Measurements from ENCODE around the gene TRIO.

Gene TRIO

DNA sequence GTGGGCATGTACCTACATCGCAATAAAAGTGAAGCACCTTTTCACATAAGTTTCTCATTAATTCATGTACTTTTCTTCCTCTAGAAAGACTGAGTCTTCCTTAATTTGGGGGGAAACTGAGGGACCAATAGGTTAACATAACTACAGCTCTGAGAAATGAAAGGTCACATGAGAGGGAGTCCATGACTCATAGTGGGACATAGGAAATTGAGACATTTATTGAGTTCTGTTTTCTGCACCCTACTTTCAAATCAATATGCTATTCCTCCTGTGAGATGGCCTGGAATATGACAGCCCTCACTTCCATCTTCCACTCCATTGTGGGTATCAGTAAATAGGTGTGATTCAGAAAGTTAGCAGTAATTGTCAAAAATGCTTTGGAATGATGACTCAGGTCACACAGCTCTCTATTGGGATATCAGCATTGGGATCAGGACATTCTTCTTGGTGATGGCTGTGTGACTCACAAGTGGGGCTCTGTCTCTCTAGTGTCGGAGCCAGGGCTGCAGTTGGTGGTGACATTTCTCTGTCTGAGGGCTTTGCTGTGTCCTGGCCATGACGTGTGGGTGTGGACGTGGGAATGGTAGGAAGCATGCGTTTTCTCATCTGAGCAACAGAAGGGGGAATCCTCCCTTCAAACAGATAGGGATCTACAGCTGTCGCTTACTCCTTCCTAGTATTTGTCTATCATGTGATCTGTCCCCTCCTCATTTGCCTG is 125.0 kb downstream of the TRIO start:
- ChIA-PET POLR2A (ENCODE audit: low non-redundant PET) (no interaction called here), CTCF (no interaction called here)
- TF ChIP-seq, protein P1, sequence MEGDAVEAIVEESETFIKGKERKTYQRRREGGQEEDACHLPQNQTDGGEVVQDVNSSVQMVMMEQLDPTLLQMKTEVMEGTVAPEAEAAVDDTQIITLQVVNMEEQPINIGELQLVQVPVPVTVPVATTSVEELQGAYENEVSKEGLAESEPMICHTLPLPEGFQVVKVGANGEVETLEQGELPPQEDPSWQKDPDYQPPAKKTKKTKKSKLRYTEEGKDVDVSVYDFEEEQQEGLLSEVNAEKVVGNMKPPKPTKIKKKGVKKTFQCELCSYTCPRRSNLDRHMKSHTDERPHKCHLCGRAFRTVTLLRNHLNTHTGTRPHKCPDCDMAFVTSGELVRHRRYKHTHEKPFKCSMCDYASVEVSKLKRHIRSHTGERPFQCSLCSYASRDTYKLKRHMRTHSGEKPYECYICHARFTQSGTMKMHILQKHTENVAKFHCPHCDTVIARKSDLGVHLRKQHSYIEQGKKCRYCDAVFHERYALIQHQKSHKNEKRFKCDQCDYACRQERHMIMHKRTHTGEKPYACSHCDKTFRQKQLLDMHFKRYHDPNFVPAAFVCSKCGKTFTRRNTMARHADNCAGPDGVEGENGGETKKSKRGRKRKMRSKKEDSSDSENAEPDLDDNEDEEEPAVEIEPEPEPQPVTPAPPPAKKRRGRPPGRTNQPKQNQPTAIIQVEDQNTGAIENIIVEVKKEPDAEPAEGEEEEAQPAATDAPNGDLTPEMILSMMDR (conservative IDR thresholded peaks at IDR 0.05; ENCODE audit: low read depth) = no peak
- peak; percentile 76 for DNase-seq (ENCODE audit: low spot score)
- H3K27ac ChIP-seq = peak overlapping the region; percentile 70

DNA sequence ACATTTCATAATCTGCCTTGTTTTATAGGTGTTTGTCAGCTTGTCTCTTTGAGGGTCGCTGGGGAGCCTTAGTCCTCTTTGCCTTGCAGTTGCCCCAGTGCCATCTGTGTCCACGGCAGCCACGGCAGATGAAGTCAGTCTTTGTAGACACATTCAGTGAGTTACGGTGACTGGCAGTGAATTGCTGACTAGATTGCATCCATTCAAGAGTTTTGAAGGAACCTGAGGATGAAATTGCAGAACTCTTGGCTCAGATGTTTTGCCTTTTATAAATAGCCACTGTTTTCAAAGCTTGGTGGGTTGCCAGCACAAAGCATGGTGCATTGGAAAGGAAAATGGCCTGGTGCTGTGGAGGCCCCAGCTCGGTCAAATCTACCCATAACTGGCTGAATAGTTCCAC is 125.6 kb downstream of the TRIO start:
- H3K27ac ChIP-seq = peak overlapping the region; percentile 70
- DNase-seq (ENCODE audit: low spot score) = no peak
- ChIA-PET POLR2A (ENCODE audit: low non-redundant PET) (interaction anchor here (0.6 kb wide), 1 partner anchor 88 kb away, joined by 5 read pairs; no protein-coding TSS in a partner anchor), CTCF (no interaction called here)
- TF ChIP-seq, protein P1 (conservative IDR thresholded peaks at IDR 0.05; ENCODE audit: low read depth) = no peak

DNA sequence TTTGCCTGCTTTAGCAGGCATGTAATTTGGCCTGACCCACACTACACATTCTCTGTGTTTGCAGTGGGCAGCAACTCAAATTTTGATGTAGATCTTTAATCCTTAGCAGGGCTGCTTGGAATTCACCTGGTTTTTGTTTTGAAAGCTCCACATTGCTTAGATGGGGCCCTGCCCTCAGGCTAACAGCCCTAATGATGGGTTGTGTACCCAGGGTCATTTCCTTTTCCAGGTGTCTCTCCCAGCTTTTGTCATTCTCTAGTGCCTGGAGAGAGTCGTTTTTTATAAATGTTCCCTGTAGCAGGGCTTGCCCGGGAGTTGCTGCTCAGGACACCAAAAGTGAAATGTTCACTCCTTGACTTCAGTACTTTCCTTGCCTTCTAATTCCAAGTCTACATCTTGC is 126.3 kb downstream of the TRIO start:
- no peak for DNase-seq (ENCODE audit: low spot score)
- POLR2A ChIA-PET (ENCODE audit: low non-redundant PET) = interaction anchor here (0.6 kb wide), 1 partner anchor 89 kb away, joined by 5 read pairs; no protein-coding TSS in a partner anchor
- CTCF ChIA-PET = interaction anchor here (0.6 to 1.2 kb wide), 3 partner anchors 73 to 294 kb away, joined by 3 to 4 read pairs (median 3); no protein-coding TSS in a partner anchor
- TF ChIP-seq, protein P1 (conservative IDR thresholded peaks at IDR 0.05; ENCODE audit: low read depth) = no peak
- no peak overlapping the region; the same call in 1 of the 2 replicates for H3K27ac ChIP-seq

DNA sequence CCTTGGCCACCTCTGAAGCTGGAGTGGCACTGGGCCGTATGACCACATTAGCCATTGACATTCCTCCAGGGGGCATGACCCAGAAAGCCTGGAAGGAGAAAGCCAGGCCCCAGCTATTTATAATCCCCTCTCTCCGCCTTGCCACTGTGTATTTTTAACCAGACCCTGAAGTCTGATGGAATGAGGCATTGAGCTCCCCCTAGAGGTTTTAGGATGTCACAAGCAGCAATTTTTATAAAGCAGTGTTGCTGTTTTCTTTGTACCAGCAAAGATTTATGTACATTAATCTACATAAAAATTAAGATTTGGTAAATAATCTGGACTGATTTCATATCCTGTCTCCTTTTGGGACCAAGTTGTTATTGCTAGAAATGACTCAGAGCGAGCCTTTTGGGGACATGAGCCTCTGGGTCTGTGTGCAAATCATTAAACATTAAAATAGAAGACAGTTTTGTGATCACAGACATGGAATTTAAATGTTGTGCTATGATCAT is 127.1 kb downstream of the TRIO start:
- TF ChIP-seq, protein P1 (conservative IDR thresholded peaks at IDR 0.05; ENCODE audit: low read depth) = peak; percentile 88
- ChIA-PET POLR2A (ENCODE audit: low non-redundant PET) (no interaction called here), CTCF (interaction anchor here (0.5 to 1.5 kb wide), 8 partner anchors 74 to 284 kb away, joined by 3 to 9 read pairs (median 4); no protein-coding TSS in a partner anchor)
- DNase-seq (ENCODE audit: low spot score) = peak; percentile 78
- H3K27ac ChIP-seq = peak overlapping the region; percentile 48

DNA sequence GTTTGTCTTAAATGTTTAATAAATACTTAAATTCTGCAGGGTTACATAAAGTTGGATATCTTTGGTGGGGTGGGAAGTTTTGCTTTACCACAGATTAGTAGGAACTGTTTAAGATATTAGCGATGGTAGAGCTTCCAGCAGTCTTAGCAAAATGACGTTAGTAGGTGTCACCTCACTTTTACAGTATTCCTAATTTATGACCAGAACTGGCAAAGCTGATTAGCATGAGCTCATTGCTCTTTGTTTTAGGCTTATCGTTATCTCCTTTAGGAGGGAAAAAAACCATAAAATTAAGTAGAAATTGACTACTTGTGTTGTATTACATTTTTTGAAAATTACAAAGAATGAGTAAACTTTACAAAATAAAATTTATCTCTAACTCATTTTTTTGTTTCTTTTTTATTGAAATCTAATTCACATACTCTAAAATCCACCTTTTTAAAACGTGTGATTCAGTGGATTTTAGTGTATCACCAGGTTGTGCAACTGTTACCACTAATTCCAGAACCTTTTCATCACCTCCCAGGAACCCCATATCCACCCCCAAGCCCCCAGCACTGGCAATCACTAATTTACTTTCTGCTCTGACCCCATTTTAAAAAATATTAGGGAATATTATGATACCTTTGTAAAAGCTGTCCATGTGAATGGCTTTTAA is 129.5 kb downstream of the TRIO start:
- ChIA-PET POLR2A (ENCODE audit: low non-redundant PET) (no interaction called here), CTCF (no interaction called here)
- TF ChIP-seq, protein P1 (conservative IDR thresholded peaks at IDR 0.05; ENCODE audit: low read depth) = no peak
- no peak overlapping the region for H3K27ac ChIP-seq
- DNase-seq (ENCODE audit: low spot score) = no peak

DNA sequence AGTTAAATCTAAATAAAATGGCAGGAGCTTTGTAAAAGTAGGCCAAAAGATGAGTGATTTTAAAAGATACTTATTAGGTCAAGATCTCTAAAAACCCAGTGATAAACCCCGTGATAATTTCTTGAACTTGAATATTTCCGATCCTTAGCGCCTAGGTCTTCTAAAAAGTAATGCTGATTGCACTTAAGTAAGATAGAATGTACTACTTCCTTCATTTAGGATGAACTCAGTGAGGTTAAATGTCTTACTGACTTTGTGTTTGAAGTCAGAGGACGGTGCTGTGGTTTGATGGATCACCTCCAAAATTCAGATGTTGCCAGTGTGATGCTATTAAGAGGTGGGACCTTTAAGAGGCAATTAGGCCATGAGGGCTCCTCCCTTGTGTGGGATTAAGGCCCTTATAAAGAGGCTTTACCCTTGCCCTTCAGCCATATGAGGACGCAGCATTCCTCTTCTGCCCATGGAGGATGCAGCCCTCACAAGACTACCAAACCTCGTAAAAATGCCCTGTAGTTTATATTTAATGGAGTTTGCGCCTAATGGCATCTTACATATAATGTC is 130.1 kb downstream of the TRIO start:
- POLR2A ChIA-PET (ENCODE audit: low non-redundant PET) = no interaction called here
- H3K27ac ChIP-seq = no peak overlapping the region
- no peak for DNase-seq (ENCODE audit: low spot score)
- TF ChIP-seq, protein P1 (conservative IDR thresholded peaks at IDR 0.05; ENCODE audit: low read depth) = no peak
- CTCF ChIA-PET = no interaction called here

Data from RWPE1 (cell line).